ENCODE measurements around the gene CKM. TPM values are rescaled to one million over a fixed set of nuclear protein-coding genes. Genes with fewer than 3 reads are reported as not detected.

Gene CKM
- total RNA-seq, 1 donor from 2014 or later = 0.42 TPM

DNA sequence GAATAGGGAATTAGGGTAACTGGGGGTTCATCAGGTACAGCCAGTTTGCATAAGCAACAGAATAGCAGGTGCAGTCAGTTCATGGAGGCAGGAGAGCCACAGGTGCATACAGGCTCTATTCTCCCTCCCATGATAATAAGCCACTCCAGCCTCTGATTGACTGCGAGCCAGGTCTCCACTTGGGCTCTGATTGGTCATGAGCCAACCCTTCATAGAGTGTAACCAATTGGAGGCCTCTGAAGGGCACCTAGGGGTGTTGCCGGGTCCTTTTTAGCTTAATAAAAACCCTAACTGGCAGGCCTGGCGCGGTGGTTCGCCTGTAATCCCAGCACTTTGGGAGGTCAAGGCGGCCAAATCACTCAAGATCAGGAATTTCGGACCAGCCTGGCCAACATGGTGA lies 8.7 kb upstream of the CKM start:
- H3K27ac Mint-ChIP-seq (ENCODE audit: unreplicated experiment) = no peak overlapping the region
- peaks cover under 1% of the 10 kb centered on the region for H3K4me1 Mint-ChIP-seq (ENCODE audit: low read depth, unreplicated experiment)
- DNase-seq = no peak
- no peaks in the 10 kb centered on the region for H3K9me3 Mint-ChIP-seq (ENCODE audit: unreplicated experiment)
- peaks cover 4% of the 10 kb centered on the region for H3K27me3 Mint-ChIP-seq (ENCODE audit: unreplicated experiment)
- no peak overlapping the region for H3K4me3 Mint-ChIP-seq (ENCODE audit: unreplicated experiment)
- TF ChIP-seq, protein P1, sequence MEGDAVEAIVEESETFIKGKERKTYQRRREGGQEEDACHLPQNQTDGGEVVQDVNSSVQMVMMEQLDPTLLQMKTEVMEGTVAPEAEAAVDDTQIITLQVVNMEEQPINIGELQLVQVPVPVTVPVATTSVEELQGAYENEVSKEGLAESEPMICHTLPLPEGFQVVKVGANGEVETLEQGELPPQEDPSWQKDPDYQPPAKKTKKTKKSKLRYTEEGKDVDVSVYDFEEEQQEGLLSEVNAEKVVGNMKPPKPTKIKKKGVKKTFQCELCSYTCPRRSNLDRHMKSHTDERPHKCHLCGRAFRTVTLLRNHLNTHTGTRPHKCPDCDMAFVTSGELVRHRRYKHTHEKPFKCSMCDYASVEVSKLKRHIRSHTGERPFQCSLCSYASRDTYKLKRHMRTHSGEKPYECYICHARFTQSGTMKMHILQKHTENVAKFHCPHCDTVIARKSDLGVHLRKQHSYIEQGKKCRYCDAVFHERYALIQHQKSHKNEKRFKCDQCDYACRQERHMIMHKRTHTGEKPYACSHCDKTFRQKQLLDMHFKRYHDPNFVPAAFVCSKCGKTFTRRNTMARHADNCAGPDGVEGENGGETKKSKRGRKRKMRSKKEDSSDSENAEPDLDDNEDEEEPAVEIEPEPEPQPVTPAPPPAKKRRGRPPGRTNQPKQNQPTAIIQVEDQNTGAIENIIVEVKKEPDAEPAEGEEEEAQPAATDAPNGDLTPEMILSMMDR (IDR thresholded peaks at IDR 0.05; ENCODE audit: partially characterized antibody, unreplicated experiment) = no peak
- no peaks in the 10 kb centered on the region for H3K36me3 Mint-ChIP-seq (ENCODE audit: unreplicated experiment)

DNA sequence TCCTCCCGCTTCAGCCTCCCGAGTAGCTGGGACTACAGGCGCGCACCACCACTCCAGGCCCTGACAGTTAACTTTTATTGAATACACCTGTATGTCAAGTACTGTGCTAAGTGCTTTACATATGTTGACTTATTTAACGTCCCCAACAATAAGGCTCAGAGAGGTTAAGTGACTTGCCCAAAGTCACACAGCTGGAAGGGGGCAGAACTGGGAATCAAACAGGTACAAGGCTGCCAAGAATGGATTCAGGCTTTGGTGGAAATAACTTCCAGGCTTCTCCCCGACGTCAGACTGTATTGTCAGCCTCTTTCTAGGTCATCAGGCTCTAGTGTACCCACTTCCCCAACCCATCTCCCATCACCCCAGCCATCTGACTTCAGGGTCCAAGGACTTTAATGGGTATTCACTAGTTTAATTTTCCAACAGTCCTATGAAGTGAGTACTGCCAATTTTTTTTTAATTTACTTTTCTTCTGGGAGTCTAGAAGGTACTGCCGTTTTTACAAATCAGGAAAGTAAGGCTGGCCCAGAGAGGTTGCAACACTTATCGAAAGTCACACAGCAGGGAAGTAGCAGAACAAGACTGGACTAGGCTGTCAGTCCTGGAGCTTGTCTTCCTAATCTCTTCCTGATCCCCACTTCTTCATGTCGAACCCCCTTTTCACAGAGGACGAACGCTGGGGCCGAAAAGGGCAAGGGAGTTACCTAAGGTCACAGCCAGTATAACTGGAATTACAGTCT lies 4.9 kb upstream of the CKM start:
- H3K4me3 Mint-ChIP-seq (ENCODE audit: unreplicated experiment) = no peak overlapping the region
- DNase-seq = no peak
- TF ChIP-seq, protein P1 (IDR thresholded peaks at IDR 0.05; ENCODE audit: partially characterized antibody, unreplicated experiment) = no peak
- H3K27ac Mint-ChIP-seq (ENCODE audit: unreplicated experiment) = no peak overlapping the region
- peaks cover 2% of the 10 kb centered on the region for H3K4me1 Mint-ChIP-seq (ENCODE audit: low read depth, unreplicated experiment)
- no peaks in the 10 kb centered on the region for H3K36me3 Mint-ChIP-seq (ENCODE audit: unreplicated experiment)
- peaks cover 6% of the 10 kb centered on the region for H3K27me3 Mint-ChIP-seq (ENCODE audit: unreplicated experiment)
- H3K9me3 Mint-ChIP-seq (ENCODE audit: unreplicated experiment) = no peaks in the 10 kb centered on the region

DNA sequence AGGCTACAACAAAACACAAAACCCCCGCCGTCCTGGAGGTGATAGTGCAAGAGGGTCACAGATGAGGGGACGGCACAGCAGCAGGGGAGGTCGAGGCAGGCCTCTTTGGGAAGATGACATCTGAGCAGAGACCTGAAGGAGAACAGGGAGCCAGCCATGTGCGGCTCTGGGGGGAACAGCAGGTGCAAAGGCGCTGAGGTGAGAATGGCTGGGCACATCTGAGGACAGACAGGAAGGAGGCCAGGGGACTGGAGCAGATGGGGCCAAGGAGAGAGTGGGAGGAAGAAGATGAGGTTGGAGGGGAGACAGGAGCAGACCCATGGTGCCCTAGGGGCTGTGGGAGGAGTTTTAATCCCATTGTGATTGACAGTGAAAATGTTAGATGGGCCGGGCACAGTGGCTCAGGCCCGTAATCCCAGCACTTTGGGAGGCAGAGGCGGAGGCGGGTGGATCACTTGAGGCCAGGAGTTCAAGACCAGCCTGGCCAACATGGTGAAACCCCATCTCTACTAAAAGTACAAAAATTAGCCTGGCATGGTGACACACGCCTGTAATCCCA lies 1.8 kb upstream of the CKM start:
- no peak overlapping the region for H3K4me3 Mint-ChIP-seq (ENCODE audit: unreplicated experiment)
- peaks cover 1% of the 10 kb centered on the region for H3K9me3 Mint-ChIP-seq (ENCODE audit: unreplicated experiment)
- TF ChIP-seq, protein P1 (IDR thresholded peaks at IDR 0.05; ENCODE audit: partially characterized antibody, unreplicated experiment) = no peak
- no peak for DNase-seq
- H3K27me3 Mint-ChIP-seq (ENCODE audit: unreplicated experiment) = peaks cover 8% of the 10 kb centered on the region
- H3K4me1 Mint-ChIP-seq (ENCODE audit: low read depth, unreplicated experiment) = peaks cover 7% of the 10 kb centered on the region
- H3K27ac Mint-ChIP-seq (ENCODE audit: unreplicated experiment) = no peak overlapping the region
- no peaks in the 10 kb centered on the region for H3K36me3 Mint-ChIP-seq (ENCODE audit: unreplicated experiment)

DNA sequence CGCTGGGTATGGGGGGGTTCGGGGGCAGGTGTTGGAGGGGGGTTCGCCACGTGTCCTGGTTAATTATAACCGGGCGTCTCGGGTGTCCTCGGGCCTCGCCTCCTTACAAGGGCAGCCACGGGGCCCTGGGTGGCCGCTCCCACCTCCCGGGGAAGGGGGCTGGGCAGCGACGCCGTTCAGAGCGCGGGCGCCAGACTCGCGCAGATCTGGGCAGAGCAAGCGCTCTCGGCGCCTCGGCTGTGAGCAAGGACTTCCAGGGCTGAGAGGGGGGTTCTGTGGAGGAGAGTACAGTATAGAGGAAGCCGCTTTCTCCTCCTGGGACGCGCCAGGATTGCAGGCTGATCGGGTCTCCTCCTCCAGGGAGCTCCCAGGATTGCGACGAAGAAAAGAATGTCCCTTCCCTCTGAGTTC lies 1.0 kb upstream of the CKM start:
- no peak overlapping the region for H3K27ac Mint-ChIP-seq (ENCODE audit: unreplicated experiment)
- peaks cover 8% of the 10 kb centered on the region for H3K27me3 Mint-ChIP-seq (ENCODE audit: unreplicated experiment)
- no peaks in the 10 kb centered on the region for H3K36me3 Mint-ChIP-seq (ENCODE audit: unreplicated experiment)
- no peak overlapping the region for H3K4me3 Mint-ChIP-seq (ENCODE audit: unreplicated experiment)
- peaks cover 1% of the 10 kb centered on the region for H3K9me3 Mint-ChIP-seq (ENCODE audit: unreplicated experiment)
- TF ChIP-seq, protein P1 (IDR thresholded peaks at IDR 0.05; ENCODE audit: partially characterized antibody, unreplicated experiment) = no peak
- H3K4me1 Mint-ChIP-seq (ENCODE audit: low read depth, unreplicated experiment) = peaks cover 7% of the 10 kb centered on the region
- no peak for DNase-seq

DNA sequence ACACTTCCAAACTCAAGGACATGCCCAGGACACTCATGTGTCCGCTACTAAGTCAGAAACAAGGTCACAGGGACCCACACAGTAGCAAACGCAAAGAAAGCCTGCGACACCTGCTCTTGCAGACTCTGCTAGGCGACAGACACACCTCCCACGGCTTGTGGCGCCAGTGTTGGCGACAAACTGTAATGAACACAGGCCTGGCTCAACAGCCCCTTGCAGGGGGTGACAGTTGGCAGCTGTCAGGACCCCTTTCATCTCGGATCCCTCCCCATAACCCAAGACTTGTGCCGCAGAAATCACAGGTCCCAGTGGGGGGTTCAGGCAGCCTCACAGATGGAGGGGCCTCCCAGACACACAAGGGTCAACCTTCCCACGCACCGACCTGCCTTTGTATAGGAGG lies 364 bp downstream of the CKM start:
- Mint-ChIP-seq H3K36me3 (ENCODE audit: unreplicated experiment) (no peaks in the 10 kb centered on the region), H3K27me3 (ENCODE audit: unreplicated experiment) (peaks cover 11% of the 10 kb centered on the region), H3K27ac (ENCODE audit: unreplicated experiment) (peak overlapping the region; percentile 60), H3K9me3 (ENCODE audit: unreplicated experiment) (peaks cover 4% of the 10 kb centered on the region), H3K4me3 (ENCODE audit: unreplicated experiment) (peak overlapping the region; percentile 6), H3K4me1 (ENCODE audit: low read depth, unreplicated experiment) (peaks cover 7% of the 10 kb centered on the region)
- TF ChIP-seq, protein P1 (IDR thresholded peaks at IDR 0.05; ENCODE audit: partially characterized antibody, unreplicated experiment) = no peak
- DNase-seq = peak; percentile 50
